Mucosa of stomach (tissue), 1 donor: ENCODE measurements around the gene ZMPSTE24.

Source experiments
- H3K27me3 ChIP-seq: one replicate; pipeline ENCODE4 v1.7.0; 2013; ENCODE audit warnings: mild to moderate bottlenecking, low read length; ENCODE audit not compliant: control insufficient read depth, insufficient read depth
- H3K36me3 ChIP-seq: one replicate; pipeline ENCODE4 v1.7.0; 2013; ENCODE audit warnings: low read length; ENCODE audit not compliant: control insufficient read depth, insufficient read depth
- H3K4me1 ChIP-seq: one replicate; pipeline ENCODE4 v1.7.0; 2013; ENCODE audit warnings: mild to moderate bottlenecking, low read length; ENCODE audit not compliant: control insufficient read depth, insufficient read depth
- H3K4me3 ChIP-seq: one replicate; pipeline ENCODE4 v1.7.0; 2013; ENCODE audit warnings: low read length
- H3K9ac ChIP-seq: one replicate; pipeline ENCODE4 v1.7.0; 2013; ENCODE audit warnings: mild to moderate bottlenecking, low read length, moderate library complexity
- H3K9me3 ChIP-seq: one replicate; pipeline ENCODE4 v1.7.0; 2013; ENCODE audit warnings: mild to moderate bottlenecking, low read length, moderate library complexity; ENCODE audit not compliant: control insufficient read depth
- donor health status: Pancreatic carcinoma.

ZMPSTE24 gene

DNA sequence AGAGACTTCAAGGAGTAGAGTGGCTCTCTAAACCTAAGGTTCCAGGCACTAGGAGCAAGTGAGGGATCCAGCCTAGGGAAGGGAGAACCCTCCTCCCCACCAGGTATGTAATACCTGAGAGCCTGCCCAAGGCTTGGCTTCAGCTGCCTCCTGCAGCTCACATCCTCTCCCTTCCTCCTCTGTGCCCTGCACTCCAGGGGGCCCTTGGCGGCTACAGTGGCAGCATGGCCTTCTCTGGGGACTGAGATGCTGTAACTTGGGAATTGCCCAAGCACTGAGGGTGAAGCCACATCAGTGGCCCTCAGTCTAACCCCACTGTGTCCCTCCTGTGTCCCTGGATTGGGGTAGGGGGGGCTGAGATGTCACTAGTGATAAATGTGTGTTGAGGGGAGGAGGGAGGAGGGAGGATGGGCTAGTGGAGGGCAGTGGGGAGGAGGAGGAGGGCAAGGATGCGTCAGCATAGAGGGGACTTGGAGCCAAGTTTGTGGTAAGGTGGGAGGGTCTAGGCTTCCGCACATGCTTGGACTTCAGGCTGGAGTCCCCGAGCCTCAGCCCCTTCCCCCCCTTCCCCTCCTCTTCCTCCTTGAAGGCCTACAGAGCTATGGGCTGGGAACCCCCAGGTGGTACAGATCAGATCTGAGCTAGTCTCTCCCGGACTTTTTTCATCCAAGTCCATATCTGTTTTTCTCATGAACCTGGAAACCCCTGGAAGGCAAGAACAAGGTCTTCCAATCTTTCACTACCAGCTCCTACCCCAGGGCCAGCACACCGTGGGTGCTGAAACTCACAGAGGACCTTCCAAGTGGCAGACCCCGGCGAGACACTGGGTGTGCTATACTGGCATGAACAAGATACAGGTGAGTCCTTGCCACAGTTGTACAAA lies 41.6 kb downstream of the ZMPSTE24 start:
- Histone ChIP-seq H3K4me1 (no peaks in the 10 kb centered on the region), H3K9ac (no peak overlapping the region), H3K4me3 (no peak overlapping the region), H3K27me3 (no peaks in the 10 kb centered on the region), H3K9me3 (no peaks in the 10 kb centered on the region), H3K36me3 (no peaks in the 10 kb centered on the region)

DNA sequence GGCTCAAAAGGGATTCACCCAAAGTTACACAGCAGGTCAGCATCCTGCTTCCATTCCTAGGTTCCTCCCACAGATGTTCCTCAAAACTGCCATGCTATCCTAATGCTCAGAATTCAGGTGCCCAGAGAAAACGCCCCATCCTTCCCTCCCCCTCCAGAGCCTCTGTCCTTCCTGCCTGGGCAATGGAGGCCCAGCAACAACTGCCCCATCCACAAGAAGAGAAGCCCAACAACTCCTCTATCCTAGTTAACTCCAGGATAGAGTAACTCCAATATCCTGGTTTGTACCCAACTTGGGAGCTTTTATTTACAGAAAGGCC lies 42.2 kb downstream of the ZMPSTE24 start:
- Histone ChIP-seq H3K36me3 (no peaks in the 10 kb centered on the region), H3K9me3 (no peaks in the 10 kb centered on the region), H3K4me1 (peaks cover under 1% of the 10 kb centered on the region), H3K4me3 (no peak overlapping the region), H3K9ac (no peak overlapping the region), H3K27me3 (no peaks in the 10 kb centered on the region)

DNA sequence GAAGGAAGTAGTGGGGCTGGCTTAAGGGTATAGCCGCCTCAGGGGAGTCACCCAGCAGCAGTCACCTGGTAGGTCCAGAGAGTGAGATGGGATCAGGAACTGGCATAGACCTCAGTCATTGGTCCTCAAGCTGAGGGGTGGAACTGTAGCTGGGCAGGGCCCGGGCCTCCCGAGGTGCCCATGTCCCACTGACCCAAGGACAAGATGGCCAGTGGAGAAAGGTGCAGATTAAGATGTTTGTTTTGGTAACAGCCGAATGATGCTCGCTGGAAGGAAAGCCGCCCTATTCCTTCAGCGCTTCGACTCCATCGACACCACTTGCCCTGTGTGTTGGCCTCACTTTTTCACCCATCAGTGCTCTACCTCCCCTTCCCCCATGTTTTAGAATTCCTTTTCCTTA lies 42.6 kb downstream of the ZMPSTE24 start:
- no peaks in the 10 kb centered on the region for H3K27me3 ChIP-seq
- peaks cover 5% of the 10 kb centered on the region for H3K4me1 ChIP-seq
- H3K9ac ChIP-seq = no peak overlapping the region
- no peak overlapping the region for H3K4me3 ChIP-seq
- H3K36me3 ChIP-seq = no peaks in the 10 kb centered on the region
- H3K9me3 ChIP-seq = no peaks in the 10 kb centered on the region

DNA sequence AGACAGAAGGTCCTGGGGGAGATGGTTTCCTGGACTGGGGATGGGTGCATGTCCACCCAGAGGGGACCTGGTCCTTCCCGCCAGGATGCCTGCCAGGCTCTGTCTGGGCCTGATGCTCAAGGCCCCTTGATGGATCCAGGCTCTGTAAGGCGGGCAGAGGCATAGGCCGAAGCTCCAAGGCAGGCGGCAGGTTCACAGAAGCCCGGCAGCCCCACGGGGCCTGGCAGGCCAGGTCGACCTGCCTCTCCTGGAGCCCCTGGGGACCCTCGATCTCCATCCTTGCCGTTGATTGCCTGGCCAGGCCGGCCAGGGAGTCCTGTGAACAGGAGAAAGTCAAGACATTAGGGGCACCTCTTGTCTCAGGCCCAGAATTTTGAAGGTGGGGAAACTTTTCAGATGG lies 43.0 kb downstream of the ZMPSTE24 start:
- no peaks in the 10 kb centered on the region for H3K27me3 ChIP-seq
- no peaks in the 10 kb centered on the region for H3K36me3 ChIP-seq
- no peak overlapping the region for H3K4me3 ChIP-seq
- H3K9me3 ChIP-seq = no peaks in the 10 kb centered on the region
- H3K9ac ChIP-seq = no peak overlapping the region
- peaks cover 6% of the 10 kb centered on the region for H3K4me1 ChIP-seq

DNA sequence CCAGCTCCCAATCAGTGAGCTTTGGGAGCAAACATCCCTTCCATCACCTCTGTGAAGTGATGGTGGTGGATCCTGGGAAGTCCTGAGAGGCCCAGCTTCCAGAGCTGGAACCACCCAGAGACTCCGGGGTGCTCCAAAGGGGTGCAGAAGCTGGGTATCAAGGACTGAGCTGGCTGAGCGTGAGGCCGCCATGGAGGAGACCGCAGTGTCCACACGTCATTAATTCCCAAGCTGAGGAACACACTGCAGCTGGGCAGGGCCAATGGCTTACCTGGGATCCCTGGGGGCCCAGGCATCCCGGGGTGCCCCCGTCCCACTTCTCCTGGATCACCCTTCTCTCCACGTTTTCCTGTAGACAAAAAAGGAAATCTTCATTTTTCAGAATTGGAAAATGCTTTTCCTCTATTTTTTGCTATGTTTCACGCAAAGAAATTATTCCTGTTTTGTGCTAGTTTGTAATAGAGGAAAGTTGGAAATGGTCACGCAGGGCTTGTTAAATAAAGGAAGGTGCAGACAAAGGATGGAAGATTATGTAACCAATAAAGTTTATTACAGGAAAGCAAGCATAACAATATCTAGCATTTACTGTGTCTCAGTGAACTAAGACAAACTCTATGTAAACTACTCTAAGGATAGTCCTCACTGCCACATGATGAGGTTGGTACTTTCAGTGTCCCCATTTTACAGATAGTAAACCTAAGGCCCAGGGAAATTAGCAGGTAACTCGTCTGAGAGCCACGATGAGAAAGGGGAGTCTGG lies 43.7 kb downstream of the ZMPSTE24 start:
- no peaks in the 10 kb centered on the region for H3K36me3 ChIP-seq
- no peak overlapping the region for H3K4me3 ChIP-seq

DNA sequence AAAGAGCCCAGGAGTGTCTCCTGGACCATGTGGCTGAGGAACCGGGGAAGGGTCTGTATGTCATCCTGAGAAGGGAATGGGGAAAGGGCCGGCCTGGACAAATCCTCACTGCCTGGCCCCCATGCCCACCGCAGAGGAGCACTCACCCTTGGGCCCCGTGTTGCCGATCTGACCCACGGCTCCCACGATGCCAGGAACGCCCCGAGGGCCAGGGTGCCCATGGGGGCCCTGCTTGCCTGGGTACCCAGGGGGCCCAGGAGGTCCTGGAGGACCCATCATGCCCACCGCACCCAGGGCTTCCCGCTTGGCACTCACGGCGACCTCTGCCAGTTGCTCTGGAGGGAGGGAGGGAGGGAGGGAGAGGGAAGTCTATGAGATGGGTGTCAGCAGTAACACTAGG lies 44.4 kb downstream of the ZMPSTE24 start:
- H3K4me3 ChIP-seq = no peak overlapping the region
- no peaks in the 10 kb centered on the region for H3K27me3 ChIP-seq
- H3K36me3 ChIP-seq = no peaks in the 10 kb centered on the region
- peaks cover 6% of the 10 kb centered on the region for H3K4me1 ChIP-seq
- no peaks in the 10 kb centered on the region for H3K9me3 ChIP-seq
- no peak overlapping the region for H3K9ac ChIP-seq

More for the DNA sequence above, 43.7 kb downstream of the ZMPSTE24 start:
- no peak overlapping the region for H3K9ac ChIP-seq
- H3K9me3 ChIP-seq = no peaks in the 10 kb centered on the region
- no peaks in the 10 kb centered on the region for H3K27me3 ChIP-seq
- peaks cover 6% of the 10 kb centered on the region for H3K4me1 ChIP-seq

DNA sequence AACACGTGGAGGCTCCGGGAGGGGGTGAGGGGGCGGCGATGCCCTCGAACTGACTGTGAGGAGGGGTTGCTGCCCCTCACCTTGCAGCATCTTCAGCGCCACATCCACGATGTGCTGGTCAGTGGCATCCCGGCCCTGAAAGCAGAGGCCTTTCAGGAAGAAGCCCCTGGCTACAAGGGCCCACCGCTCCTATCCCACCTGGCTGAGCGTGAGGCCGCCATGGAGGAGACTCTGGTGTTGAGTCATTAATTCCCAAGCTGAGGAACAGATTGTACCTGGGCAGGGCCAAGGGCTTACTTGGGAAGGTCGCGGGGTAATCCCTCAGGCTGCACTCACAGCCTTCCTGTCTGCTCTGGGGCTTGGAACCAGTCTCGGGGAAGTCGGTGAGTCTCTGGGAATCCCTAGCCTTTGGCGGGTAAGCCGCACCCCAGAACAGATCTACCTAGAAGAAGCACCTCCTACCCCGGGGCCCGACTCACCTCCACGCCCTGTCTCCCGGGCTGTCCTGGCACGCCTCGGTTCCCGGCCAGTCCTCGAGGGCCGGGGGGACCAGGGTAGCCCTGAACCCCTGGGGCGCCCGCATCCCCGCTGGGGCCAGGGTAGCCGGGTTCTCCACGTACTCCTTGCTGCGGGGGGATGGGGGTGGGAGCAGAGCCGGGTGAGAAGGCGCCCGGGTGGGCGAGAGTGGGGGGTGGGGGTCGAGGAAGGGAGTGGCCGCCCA lies 45.2 kb downstream of the ZMPSTE24 start:
- Histone ChIP-seq H3K9ac (no peak overlapping the region), H3K27me3 (no peaks in the 10 kb centered on the region), H3K4me1 (peaks cover 6% of the 10 kb centered on the region), H3K9me3 (no peaks in the 10 kb centered on the region), H3K36me3 (no peaks in the 10 kb centered on the region), H3K4me3 (no peak overlapping the region)

DNA sequence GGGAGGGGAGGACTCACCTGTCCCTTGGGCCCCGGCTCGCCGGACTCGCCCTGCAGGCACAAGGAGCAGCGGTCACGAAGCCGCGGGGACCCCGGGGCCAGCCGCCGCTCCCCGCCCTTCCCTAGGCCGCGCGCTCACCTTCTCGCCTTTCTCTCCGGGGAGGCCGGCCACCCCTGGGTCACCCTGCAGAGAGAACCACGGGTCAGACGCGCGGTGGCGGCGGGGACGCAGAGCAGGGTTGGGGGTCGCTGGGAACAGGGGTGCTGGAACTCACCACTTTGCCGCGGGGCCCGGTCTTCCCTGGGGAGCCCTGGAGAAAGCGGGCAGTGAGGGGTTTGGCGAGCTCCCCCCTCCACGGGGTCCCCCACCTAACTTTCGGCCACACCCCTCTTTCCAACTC lies 45.8 kb downstream of the ZMPSTE24 start:
- H3K4me3 ChIP-seq = no peak overlapping the region

DNA sequence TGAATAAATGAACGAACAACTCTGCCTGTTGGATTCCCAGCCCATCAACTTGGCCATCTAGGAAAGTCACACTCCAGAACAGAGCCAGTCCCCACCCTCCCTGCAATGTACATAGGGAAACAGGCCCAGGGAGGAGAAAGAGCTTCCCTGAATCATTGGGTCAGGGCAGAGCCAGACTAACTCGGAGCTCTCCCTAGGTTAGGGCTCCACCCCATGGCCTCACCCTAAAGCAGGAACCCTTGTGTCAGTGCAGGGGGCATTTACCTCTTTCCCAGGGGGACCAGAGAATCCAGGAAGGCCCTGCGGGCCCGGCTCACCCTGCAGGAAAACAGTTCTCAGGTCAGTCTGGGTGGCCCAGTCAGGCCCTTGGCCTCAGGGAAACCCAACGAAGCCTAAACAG lies 47.4 kb downstream of the ZMPSTE24 start:
- no peaks in the 10 kb centered on the region for H3K27me3 ChIP-seq
- H3K36me3 ChIP-seq = no peaks in the 10 kb centered on the region
- H3K9me3 ChIP-seq = no peaks in the 10 kb centered on the region
- no peak overlapping the region for H3K4me3 ChIP-seq
- H3K9ac ChIP-seq = no peak overlapping the region
- H3K4me1 ChIP-seq = peaks cover 6% of the 10 kb centered on the region

More for the DNA sequence above, 45.8 kb downstream of the ZMPSTE24 start:
- Histone ChIP-seq H3K36me3 (no peaks in the 10 kb centered on the region), H3K4me1 (peaks cover 6% of the 10 kb centered on the region), H3K9ac (no peak overlapping the region), H3K27me3 (no peaks in the 10 kb centered on the region), H3K9me3 (no peaks in the 10 kb centered on the region)

DNA sequence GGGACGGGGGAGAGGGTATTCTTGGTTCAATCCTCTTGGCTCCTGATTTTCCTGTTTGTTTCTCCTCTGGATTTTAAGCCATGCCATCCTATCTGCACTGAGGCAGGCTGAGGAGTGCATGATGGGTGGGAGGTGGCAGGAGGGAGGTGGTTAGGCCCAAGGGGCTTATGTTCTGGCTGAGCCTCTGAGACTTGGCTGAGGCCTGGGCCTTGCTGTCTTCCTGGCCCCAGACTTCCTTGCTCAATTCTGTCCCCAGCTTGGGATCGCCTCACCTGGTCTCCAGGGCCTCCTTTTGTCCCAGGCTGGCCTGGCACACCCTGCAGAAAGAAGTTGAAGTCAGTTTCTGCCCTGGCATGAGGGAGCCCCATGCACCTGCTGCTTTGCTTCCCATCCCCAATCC lies 47.8 kb downstream of the ZMPSTE24 start:
- no peak overlapping the region for H3K4me3 ChIP-seq
- peaks cover 6% of the 10 kb centered on the region for H3K4me1 ChIP-seq
- H3K27me3 ChIP-seq = no peaks in the 10 kb centered on the region
- H3K36me3 ChIP-seq = no peaks in the 10 kb centered on the region
- no peaks in the 10 kb centered on the region for H3K9me3 ChIP-seq
- no peak overlapping the region for H3K9ac ChIP-seq

DNA sequence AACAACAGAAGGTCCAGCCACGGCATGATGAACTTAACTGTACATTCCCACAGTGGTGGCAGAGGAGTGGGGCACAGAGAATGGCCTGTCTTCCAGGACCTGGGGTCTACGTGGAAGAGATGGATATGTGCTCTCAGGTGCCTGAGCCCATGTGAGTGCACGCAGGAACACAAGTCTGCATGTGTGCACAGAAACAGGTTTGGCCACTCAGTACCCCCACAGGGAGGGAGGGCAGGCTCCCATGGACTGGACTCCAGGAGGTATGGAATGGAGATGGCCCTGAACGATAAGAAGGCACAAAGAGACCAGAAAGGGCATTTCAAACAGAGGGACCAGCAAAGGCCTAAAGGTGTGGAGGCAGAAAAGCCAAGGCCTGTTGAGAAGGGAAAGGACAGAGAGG lies 48.3 kb downstream of the ZMPSTE24 start:
- no peaks in the 10 kb centered on the region for H3K36me3 ChIP-seq
- peaks cover 6% of the 10 kb centered on the region for H3K4me1 ChIP-seq
- H3K9ac ChIP-seq = no peak overlapping the region
- no peaks in the 10 kb centered on the region for H3K27me3 ChIP-seq
- no peak overlapping the region for H3K4me3 ChIP-seq
- H3K9me3 ChIP-seq = no peaks in the 10 kb centered on the region

DNA sequence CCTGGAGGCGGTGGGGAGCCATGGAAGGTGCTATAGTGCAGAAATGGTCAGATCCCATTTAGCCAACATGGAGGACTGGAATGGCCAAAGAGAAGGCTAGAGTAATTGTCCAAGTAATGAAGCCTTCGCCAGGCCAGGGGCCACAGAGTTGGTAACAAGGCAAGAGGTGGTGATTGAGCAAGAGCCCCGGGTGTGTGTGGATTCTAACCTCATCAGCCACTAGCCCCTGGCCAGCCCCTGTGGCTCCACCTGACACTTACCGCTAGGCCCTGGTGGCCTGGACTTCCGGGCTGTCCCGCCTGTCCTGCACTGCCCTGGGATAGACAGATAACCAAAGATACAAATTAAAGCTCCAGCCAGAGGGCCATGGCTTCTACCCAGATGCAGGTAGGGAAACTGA lies 49.1 kb downstream of the ZMPSTE24 start:
- Histone ChIP-seq H3K4me1 (peaks cover 13% of the 10 kb centered on the region), H3K4me3 (no peak overlapping the region), H3K9ac (no peak overlapping the region), H3K27me3 (no peaks in the 10 kb centered on the region), H3K36me3 (no peaks in the 10 kb centered on the region), H3K9me3 (no peaks in the 10 kb centered on the region)
